WERI-Rb-1 (cell line): Measurements from ENCODE around the gene AGPAT1.
A peak's percentile ranks its signal among the peaks of the same experiment; 100 is the strongest.
"Not testable (repeated sequence)": the region's sequence is repeated elsewhere in the genome, so short reads cannot be mapped to it uniquely, and the experiment has no call there.

ENCODE experiments used
- DNase-seq: peaks from one replicate; pipeline ENCODE4 v3.0.0-alpha.2; 2020
- H3K27ac ChIP-seq: fragments of 250-450 bp; sonication (Bioruptor Pico); 2 replicates; pipeline ENCODE4 v1.5.1; 2020; ENCODE audit warnings: mild to moderate bottlenecking, moderate library complexity
- H3K27me3 ChIP-seq: fragments of 250-450 bp; sonication (Bioruptor Pico); 2 replicates; pipeline ENCODE4 v1.5.1; 2021; ENCODE audit warnings: mild to moderate bottlenecking, low read depth, moderate library complexity; ENCODE audit not compliant: insufficient read depth, severe bottlenecking
- H3K36me3 ChIP-seq: fragments of 250-450 bp; sonication (Bioruptor Pico); 2 replicates; pipeline ENCODE4 v1.5.1; 2020; ENCODE audit warnings: mild to moderate bottlenecking, moderate library complexity
- H3K4me3 ChIP-seq: 2 replicates; pipeline ENCODE4 v1.5.1; 2011; ENCODE audit warnings: low read depth, mild to moderate bottlenecking, control low read depth, low read length
- H3K9me3 ChIP-seq: fragments of 250-450 bp; sonication (Bioruptor Pico); 2 replicates; pipeline ENCODE4 v1.5.1; 2021; ENCODE audit warnings: mild to moderate bottlenecking, moderate library complexity; ENCODE audit not compliant: severe bottlenecking
- CTCF ChIP-seq: IDR thresholded peaks from 2 replicates; pipeline ENCODE4 v1.5.1; 2011; ENCODE audit warnings: low read depth, mild to moderate bottlenecking, control low read depth, inconsistent platforms, low read length

The AGPAT1 gene

GRCh38 chr6:32195902-32196681 is 20.2 kb upstream of the AGPAT1 start:
- TF ChIP-seq CTCF: no peak
- H3K36me3 ChIP-seq: peaks cover 3% of the 10 kb centered on the region; the same call in 1 of the 2 replicates
- DNase-seq: peak; percentile 97
- H3K4me3 ChIP-seq: peak overlapping the region; percentile 96
- H3K9me3 ChIP-seq: no peaks in the 10 kb centered on the region
- H3K27me3 ChIP-seq: no peaks in the 10 kb centered on the region
- peak overlapping the region; percentile 100 for H3K27ac ChIP-seq

GRCh38 chr6:32195652-32195901 is 19.7 kb upstream of the AGPAT1 start:
- Histone ChIP-seq H3K27ac (peak overlapping the region; percentile 100), H3K4me3 (peak overlapping the region; percentile 96), H3K9me3 (no peaks in the 10 kb centered on the region), H3K27me3 (no peaks in the 10 kb centered on the region), H3K36me3 (peaks cover 3% of the 10 kb centered on the region; the same call in 1 of the 2 replicates)
- peak; percentile 100 for DNase-seq
- TF ChIP-seq CTCF: peak; percentile 52; the same call in 1 of the 2 replicates

GRCh38 chr6:32194825-32195651 is 19.2 kb upstream of the AGPAT1 start:
- no peaks in the 10 kb centered on the region for H3K9me3 ChIP-seq
- DNase-seq: peak; percentile 74
- H3K27ac ChIP-seq: peak overlapping the region; percentile 70
- H3K36me3 ChIP-seq: peaks cover 3% of the 10 kb centered on the region; the same call in 1 of the 2 replicates
- peak; percentile 76 for TF ChIP-seq CTCF
- no peaks in the 10 kb centered on the region for H3K27me3 ChIP-seq
- H3K4me3 ChIP-seq: peak overlapping the region; percentile 62

- no peak for TF ChIP-seq CTCF
- Histone ChIP-seq H3K36me3 (peaks cover 3% of the 10 kb centered on the region; the same call in 1 of the 2 replicates), H3K27ac (peak overlapping the region; percentile 70), H3K27me3 (no peaks in the 10 kb centered on the region), H3K9me3 (no peaks in the 10 kb centered on the region), H3K4me3 (no peak overlapping the region)
- DNase-seq: no peak
Observed at GRCh38 chr6:32194388-32194787, 18.5 kb upstream of the AGPAT1 start.

- not testable (repeated sequence) for H3K27ac ChIP-seq, H3K36me3 ChIP-seq, H3K4me3 ChIP-seq, H3K27me3 ChIP-seq, H3K9me3 ChIP-seq, DNase-seq
Observed at GRCh38 chr6:32193096-32193495, 17.2 kb upstream of the AGPAT1 start.

- no peak within 1 kb of the TSS for H3K4me3 ChIP-seq
- no peak within 1 kb of the TSS for H3K27ac ChIP-seq
- TF ChIP-seq CTCF: no peak
Observed at GRCh38 chr6:32192608-32193039, 16.7 kb upstream of the AGPAT1 start, which contains the start of gene GPSM3. TSS of gene GPSM3 (minus strand) at chr6:32192643. CDS start at chr6:32192513, 130 bp downstream.

More at GRCh38 chr6:32192608-32193039, 16.7 kb upstream of the AGPAT1 start, which contains the start of gene GPSM3:
- H3K9me3 ChIP-seq: no peaks in the 10 kb centered on the region
- H3K36me3 ChIP-seq: peaks cover 13% of the 10 kb centered on the region
- H3K27me3 ChIP-seq: no peaks in the 10 kb centered on the region
- DNase-seq: no peak
